ENCODE results near the gene ZKSCAN8.

The ZKSCAN8 gene

DNA sequence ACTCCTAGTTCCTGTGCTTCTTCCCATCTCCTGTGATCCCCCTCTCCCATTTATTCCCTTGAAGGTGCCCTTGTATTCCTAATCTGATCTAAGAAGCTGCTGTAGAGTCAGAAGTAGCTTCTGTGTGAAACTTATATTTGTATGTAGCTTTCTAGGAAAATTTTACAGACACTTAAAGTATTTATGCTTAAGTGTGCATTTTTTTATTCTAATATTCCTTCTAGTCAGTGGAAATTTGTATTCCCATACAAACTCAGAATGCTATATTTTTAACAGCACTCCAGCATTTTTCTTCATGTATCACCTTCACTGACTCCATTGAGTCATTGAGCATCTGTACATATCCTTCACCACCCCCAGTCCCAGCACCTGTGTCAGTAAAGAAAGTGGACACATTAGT is 12.7 kb downstream of the ZKSCAN8 start:
- no peak for DNase-seq (ENCODE audit: low read depth)
- no peak overlapping the region for H3K4me3 ChIP-seq (ENCODE audit: control insufficient read depth, low read depth, low read length)
- TF ChIP-seq, protein P1, sequence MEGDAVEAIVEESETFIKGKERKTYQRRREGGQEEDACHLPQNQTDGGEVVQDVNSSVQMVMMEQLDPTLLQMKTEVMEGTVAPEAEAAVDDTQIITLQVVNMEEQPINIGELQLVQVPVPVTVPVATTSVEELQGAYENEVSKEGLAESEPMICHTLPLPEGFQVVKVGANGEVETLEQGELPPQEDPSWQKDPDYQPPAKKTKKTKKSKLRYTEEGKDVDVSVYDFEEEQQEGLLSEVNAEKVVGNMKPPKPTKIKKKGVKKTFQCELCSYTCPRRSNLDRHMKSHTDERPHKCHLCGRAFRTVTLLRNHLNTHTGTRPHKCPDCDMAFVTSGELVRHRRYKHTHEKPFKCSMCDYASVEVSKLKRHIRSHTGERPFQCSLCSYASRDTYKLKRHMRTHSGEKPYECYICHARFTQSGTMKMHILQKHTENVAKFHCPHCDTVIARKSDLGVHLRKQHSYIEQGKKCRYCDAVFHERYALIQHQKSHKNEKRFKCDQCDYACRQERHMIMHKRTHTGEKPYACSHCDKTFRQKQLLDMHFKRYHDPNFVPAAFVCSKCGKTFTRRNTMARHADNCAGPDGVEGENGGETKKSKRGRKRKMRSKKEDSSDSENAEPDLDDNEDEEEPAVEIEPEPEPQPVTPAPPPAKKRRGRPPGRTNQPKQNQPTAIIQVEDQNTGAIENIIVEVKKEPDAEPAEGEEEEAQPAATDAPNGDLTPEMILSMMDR (IDR thresholded peaks at IDR 0.05; ENCODE audit: control insufficient read depth, insufficient read depth, low read depth, low read length, missing control alignments), result no peak

GRCh38 chr6:28158318-28158717 is 16.6 kb downstream of the ZKSCAN8 start:
- no peak for DNase-seq (ENCODE audit: low read depth)
- TF ChIP-seq, protein P1 (IDR thresholded peaks at IDR 0.05; ENCODE audit: control insufficient read depth, insufficient read depth, low read depth, low read length, missing control alignments), result no peak
- H3K4me3 ChIP-seq (ENCODE audit: control insufficient read depth, low read depth, low read length), result no peak overlapping the region

GRCh38 chr6:28159029-28159607 is 17.4 kb downstream of the ZKSCAN8 start:
- no peak overlapping the region for H3K4me3 ChIP-seq (ENCODE audit: control insufficient read depth, low read depth, low read length)
- DNase-seq (ENCODE audit: low read depth), result no peak
- TF ChIP-seq, protein P1 (IDR thresholded peaks at IDR 0.05; ENCODE audit: control insufficient read depth, insufficient read depth, low read depth, low read length, missing control alignments), result no peak

DNA sequence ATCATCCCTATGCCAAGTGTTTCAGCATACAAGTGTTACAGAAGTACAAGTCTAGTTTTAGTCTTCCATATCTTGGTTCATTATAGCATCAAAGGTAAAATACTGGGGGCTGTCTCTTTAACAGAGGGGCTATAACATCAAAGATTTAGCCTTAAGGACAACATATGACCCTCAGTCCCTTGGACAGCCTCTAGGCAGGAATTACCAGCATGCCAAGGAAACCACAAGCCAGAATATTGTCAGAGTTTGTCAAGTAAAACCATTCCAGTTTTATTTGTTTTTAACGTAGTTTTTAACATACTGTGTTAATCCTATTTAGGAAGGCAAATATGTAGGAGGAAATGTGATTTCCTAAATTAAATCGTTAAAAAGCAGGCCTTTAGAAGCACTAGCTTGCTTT is 18.6 kb downstream of the ZKSCAN8 start:
- TF ChIP-seq, protein P1 (IDR thresholded peaks at IDR 0.05; ENCODE audit: control insufficient read depth, insufficient read depth, low read depth, low read length, missing control alignments), result no peak
- DNase-seq (ENCODE audit: low read depth), result no peak
- no peak overlapping the region for H3K4me3 ChIP-seq (ENCODE audit: control insufficient read depth, low read depth, low read length)

DNA sequence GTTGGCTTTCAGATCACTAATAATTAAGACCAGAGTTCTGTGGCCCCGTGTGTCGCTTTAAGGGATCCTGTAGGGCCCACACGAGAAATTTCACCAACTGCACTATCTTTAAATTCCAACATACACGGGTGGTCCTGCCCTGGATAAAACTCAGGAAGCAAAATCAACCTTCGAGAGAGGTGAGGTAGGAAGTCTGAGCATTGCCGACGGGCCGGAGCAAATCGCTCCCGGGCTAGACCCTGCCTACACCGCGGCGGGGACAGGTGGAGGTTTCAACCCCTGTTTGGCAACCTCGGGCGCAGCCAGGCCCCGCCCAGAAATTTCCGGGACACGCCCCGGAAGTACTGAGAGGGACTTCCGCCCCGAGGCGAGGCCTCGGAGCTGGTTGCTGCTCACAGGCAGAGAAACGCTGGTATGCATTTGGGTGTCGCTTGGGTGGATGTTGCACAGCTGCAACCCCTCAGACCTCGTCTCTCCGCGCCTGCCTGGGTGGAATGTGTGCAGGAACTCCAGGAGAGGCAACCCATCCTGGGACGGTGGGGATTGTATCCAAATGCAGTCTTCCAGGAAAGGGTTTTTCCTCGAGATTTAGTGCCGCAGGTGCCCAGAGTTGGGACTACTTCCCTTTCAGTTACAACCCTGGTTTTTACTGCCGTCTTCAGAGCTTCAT is 19.9 kb downstream of the ZKSCAN8 start:
- peak overlapping the region; percentile 42 for H3K4me3 ChIP-seq (ENCODE audit: control insufficient read depth, low read depth, low read length)
- DNase-seq (ENCODE audit: low read depth), result no peak
- TF ChIP-seq, protein P1 (IDR thresholded peaks at IDR 0.05; ENCODE audit: control insufficient read depth, insufficient read depth, low read depth, low read length, missing control alignments), result no peak

DNA sequence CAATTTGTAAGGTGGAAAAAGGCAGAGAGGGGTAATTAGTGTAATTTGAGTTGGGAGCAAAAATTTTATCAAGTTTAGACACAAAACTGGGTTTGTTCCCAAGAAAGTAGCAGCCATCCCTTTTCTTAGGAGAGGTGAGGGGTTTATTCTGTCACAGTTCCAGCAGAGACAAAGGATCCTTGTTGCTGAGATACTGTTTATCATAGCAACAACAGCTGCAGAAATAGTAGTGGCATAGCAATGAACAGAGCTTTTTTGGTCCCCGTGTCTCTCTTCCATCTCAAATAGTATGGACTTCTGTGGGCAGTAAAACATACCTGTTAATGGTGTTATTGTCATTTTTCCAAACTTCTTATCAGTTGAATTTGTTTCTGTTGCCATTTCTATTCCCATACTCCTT is 23.9 kb downstream of the ZKSCAN8 start:
- TF ChIP-seq, protein P1 (IDR thresholded peaks at IDR 0.05; ENCODE audit: control insufficient read depth, insufficient read depth, low read depth, low read length, missing control alignments), result no peak
- DNase-seq (ENCODE audit: low read depth), result no peak
- H3K4me3 ChIP-seq (ENCODE audit: control insufficient read depth, low read depth, low read length), result no peak overlapping the region

Measured in AG09309 (cell line).